Subcutaneous adipose tissue (tissue), 4 donors: ENCODE measurements around the gene ARF6. TPM values are rescaled to one million over a fixed set of nuclear protein-coding genes. Genes with fewer than 3 reads are reported as not detected.

Source experiments
- CTCF ChIP-seq: fragments of 450-650 bp; IDR thresholded peaks from one replicate; pipeline ENCODE4 v1.5.1; 2016; ENCODE audit warnings: low read depth, mild to moderate bottlenecking, control low read depth, antibody characterized with exemption, moderate library complexity
- total RNA-seq, 4 donors: library from RNA; depleted of rRNA; stranded (reverse); fragments of >200 nt; gene quantifications; one replicate each; pipeline ENCODE4 v1.1.0, GENCODE V29; 2016

The ARF6 gene
- 10 to 100 TPM; 35.2 to 59.3 (median 44.5) TPM for total RNA-seq

GRCh38 chr14:49892636-49893308, at the start of gene ARF6:
Gene ARF6 (plus strand): TSS chr14:49893082. CDS start chr14:49893737, 655 bp downstream.
- TF ChIP-seq CTCF: no peak

GRCh38 chr14:49849213-49849847, 43.6 kb upstream of the ARF6 start:
- TF ChIP-seq CTCF: no peak

DNA sequence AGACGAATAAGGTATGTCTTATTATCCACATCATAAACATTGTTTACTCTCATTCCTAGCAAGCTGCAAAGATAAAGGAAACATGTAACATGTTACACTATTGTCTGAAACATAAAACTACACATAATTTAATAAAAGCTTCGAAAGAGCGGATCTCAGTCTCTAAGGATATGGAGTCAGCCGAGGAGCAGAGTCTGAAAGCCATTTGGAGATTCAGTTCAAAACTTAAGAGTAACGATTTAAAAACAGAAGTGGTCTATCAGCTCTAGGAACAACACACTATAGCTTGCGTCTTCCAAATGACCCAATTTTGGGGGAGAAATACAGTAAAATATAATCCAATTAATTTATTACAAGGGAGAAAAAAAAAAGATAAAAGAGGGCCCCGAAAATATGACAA, 41.1 kb upstream of the ARF6 start:
- TF ChIP-seq CTCF: no peak

GRCh38 chr14:49852301-49853157, 40.4 kb upstream of the ARF6 start, which contains the start of gene NEMF:
Gene NEMF (minus strand): TSS chr14:49852788. CDS start chr14:49852753, 35 bp downstream.
- no peak for TF ChIP-seq CTCF

DNA sequence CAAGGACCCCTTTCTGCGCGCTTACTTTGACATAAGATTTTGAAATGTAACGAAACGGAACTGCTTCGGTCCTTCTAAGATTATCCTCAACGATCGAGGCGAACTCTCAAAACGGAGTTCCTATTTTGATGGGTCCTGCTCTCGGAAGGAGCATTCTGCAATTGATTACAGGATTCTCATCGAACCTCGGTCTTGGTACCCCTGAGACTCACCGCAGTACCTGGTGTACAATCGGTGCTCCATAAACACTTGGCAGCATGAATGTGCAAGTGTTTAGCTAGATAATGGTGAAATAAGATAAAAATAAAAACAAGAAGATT, 39.8 kb upstream of the ARF6 start:
- no peak for TF ChIP-seq CTCF

GRCh38 chr14:49853572-49854375, 39.1 kb upstream of the ARF6 start:
- no peak for TF ChIP-seq CTCF
